Mesenchymal stem cell (in vitro differentiated cells and primary cell): ENCODE data around the gene ACE.

Source experiments
- DNase-seq: peaks from one replicate; pipeline ENCODE4 v3.0.0-alpha.2; 2013
- H2AFZ ChIP-seq: one replicate; pipeline ENCODE4 v1.6.1; 2013; ENCODE audit warnings: low read depth, mild to moderate bottlenecking, control low read depth, inconsistent platforms, low read length, moderate library complexity
- H2AK5ac ChIP-seq: 2 replicates; pipeline ENCODE4 v1.6.1; 2013; ENCODE audit warnings: low read length, moderate library complexity, mild to moderate bottlenecking, inconsistent platforms; ENCODE audit not compliant: severe bottlenecking
- H2BK120ac ChIP-seq: one replicate; pipeline ENCODE4 v1.6.1; 2013; ENCODE audit warnings: low read depth, mild to moderate bottlenecking, inconsistent platforms, low read length, moderate library complexity
- H2BK12ac ChIP-seq, 2 experiments: one replicate each; pipeline ENCODE4 v1.6.1; 2013; ENCODE audit warnings: inconsistent platforms in 2 of 2, low read length in 2 of 2, mild to moderate bottlenecking in 2 of 2, moderate library complexity in 2 of 2, control low read depth in 1 of 2
- H2BK15ac ChIP-seq: one replicate; pipeline ENCODE4 v1.6.1; 2013; ENCODE audit warnings: mild to moderate bottlenecking, low read depth, inconsistent platforms; ENCODE audit not compliant: poor library complexity, severe bottlenecking
- H2BK5ac ChIP-seq: 2 replicates; pipeline ENCODE4 v1.6.1; 2013; ENCODE audit warnings: low read depth, mild to moderate bottlenecking, low read length, control low read depth, inconsistent platforms; ENCODE audit not compliant: poor library complexity, severe bottlenecking
- H3K14ac ChIP-seq, 2 experiments: one replicate each; pipeline ENCODE4 v1.6.1; 2013; ENCODE audit warnings: inconsistent platforms in 2 of 2, low read length in 2 of 2, control low read depth in 1 of 2, mild to moderate bottlenecking in 1 of 2, moderate library complexity in 1 of 2
- H3K18ac ChIP-seq, 2 experiments: one replicate each; pipeline ENCODE4 v1.6.1; 2013; ENCODE audit warnings: inconsistent platforms in 2 of 2, low read length in 2 of 2, control low read depth in 1 of 2, low read depth in 1 of 2, mild to moderate bottlenecking in 1 of 2
- H3K23ac ChIP-seq, 2 experiments: one replicate each; pipeline ENCODE4 v1.6.1; 2013; ENCODE audit warnings: inconsistent platforms in 2 of 2, low read length in 2 of 2, mild to moderate bottlenecking in 2 of 2, moderate library complexity in 2 of 2, control low read depth in 1 of 2
- H3K27ac ChIP-seq: 2 replicates; pipeline ENCODE4 v1.5.1; 2013; ENCODE audit warnings: mild to moderate bottlenecking, moderate library complexity, low read length, control low read depth, inconsistent platforms; ENCODE audit not compliant: poor library complexity, severe bottlenecking
- H3K27me3 ChIP-seq, 2 experiments: 2 replicates each; pipeline versions ENCODE4 v1.6.1 to v1.7.0; 2013; ENCODE audit warnings: low read length in 2 of 2, mild to moderate bottlenecking in 2 of 2, moderate library complexity in 2 of 2, control low read depth in 1 of 2, inconsistent platforms in 1 of 2; ENCODE audit not compliant: control insufficient read depth in 1 of 2, insufficient read depth in 1 of 2
- H3K36me3 ChIP-seq, 2 experiments: 2 replicates each; pipeline versions ENCODE4 v1.6.1 to v1.7.0; 2013; ENCODE audit warnings: low read length in 2 of 2, control low read depth in 1 of 2, inconsistent platforms in 1 of 2, low read depth in 1 of 2, mild to moderate bottlenecking in 1 of 2; ENCODE audit not compliant: insufficient read depth in 2 of 2, control insufficient read depth in 1 of 2
- H3K4ac ChIP-seq, 2 experiments: one replicate each; pipeline ENCODE4 v1.6.1; 2013; ENCODE audit warnings: inconsistent platforms in 2 of 2, low read length in 2 of 2, mild to moderate bottlenecking in 2 of 2, moderate library complexity in 2 of 2, control low read depth in 1 of 2, low read depth in 1 of 2
- H3K4me1 ChIP-seq: 2 replicates; pipeline ENCODE4 v1.6.1; 2013; ENCODE audit warnings: low read depth, low read length, control low read depth; ENCODE audit not compliant: control insufficient read depth, insufficient read depth
- H3K4me2 ChIP-seq: 2 replicates; pipeline ENCODE4 v1.6.1; 2013; ENCODE audit warnings: low read length, mild to moderate bottlenecking, inconsistent platforms; ENCODE audit not compliant: poor library complexity, severe bottlenecking
- H3K4me3 ChIP-seq, 2 experiments: 2 replicates each; pipeline versions ENCODE4 v1.5.1 to v1.7.0; 2013; ENCODE audit warnings: low read length in 2 of 2, mild to moderate bottlenecking in 2 of 2, control low read depth in 1 of 2, low read depth in 1 of 2; ENCODE audit not compliant: insufficient read depth in 1 of 2
- H3K79me1 ChIP-seq: replicated peaks from 2 replicates; pipeline ENCODE4 v1.6.1; 2013; ENCODE audit warnings: mild to moderate bottlenecking, control low read depth, low read length, inconsistent platforms; ENCODE audit not compliant: poor library complexity, severe bottlenecking
- H3K9ac ChIP-seq: 2 replicates; pipeline ENCODE4 v1.7.0; 2013; ENCODE audit warnings: mild to moderate bottlenecking, low read length, moderate library complexity
- H3K9me3 ChIP-seq: 2 replicates; pipeline ENCODE4 v1.7.0; 2013; ENCODE audit warnings: mild to moderate bottlenecking, low read length; ENCODE audit not compliant: control insufficient read depth
- H4K8ac ChIP-seq: one replicate; pipeline ENCODE4 v1.6.1; 2013; ENCODE audit warnings: inconsistent platforms, mild to moderate bottlenecking, low read length, moderate library complexity
- H4K91ac ChIP-seq: one replicate; pipeline ENCODE4 v1.6.1; 2013; ENCODE audit warnings: mild to moderate bottlenecking, low read length, inconsistent platforms
- WGBS: methylation state at CpG from one replicate; pipeline ENCODE4 v1.1.7; 2013; ENCODE audit warnings: mixed read lengths; 5-methylcytosine and 5-hydroxymethylcytosine counted together

ACE gene

GRCh38 chr17:63454915-63455314, 21.9 kb upstream of the ACE start:
- no peak overlapping the region for H3K9ac ChIP-seq
- no peak overlapping the region for H2AFZ ChIP-seq
- H2BK120ac ChIP-seq = no peak overlapping the region
- H4K8ac ChIP-seq = no peak overlapping the region
- H4K91ac ChIP-seq = no peak overlapping the region
- H2BK15ac ChIP-seq = no peak overlapping the region
- H3K4me1 ChIP-seq = no peaks in the 10 kb centered on the region
- no peak overlapping the region for H3K18ac ChIP-seq
- no peaks in the 10 kb centered on the region for H3K36me3 ChIP-seq
- H3K9me3 ChIP-seq = no peaks in the 10 kb centered on the region
- no peak overlapping the region for H3K27ac ChIP-seq
- H2AK5ac ChIP-seq = no peak overlapping the region
- H2BK12ac ChIP-seq = no peak overlapping the region
- no peak overlapping the region for H3K23ac ChIP-seq
- no peak overlapping the region for H2BK5ac ChIP-seq
- H3K4ac ChIP-seq = no peak overlapping the region
- no peak overlapping the region for H3K4me3 ChIP-seq
- 62% methylated on average over 5 of the region's 5 CpGs for WGBS
- H3K79me1 ChIP-seq = no peaks in the 10 kb centered on the region
- peak overlapping the region in 1 of 2 experiments; percentile 29 for H3K14ac ChIP-seq
- DNase-seq = no peak
- peaks cover 10 to 24% of the 10 kb centered on the region in 2 experiments for H3K27me3 ChIP-seq
- H3K4me2 ChIP-seq = no peak overlapping the region

GRCh38 chr17:63455417-63455816, 21.4 kb upstream of the ACE start:
- H2BK15ac ChIP-seq = no peak overlapping the region
- no peak overlapping the region for H3K9ac ChIP-seq
- no peaks in the 10 kb centered on the region for H3K4me1 ChIP-seq
- no peak overlapping the region for H3K14ac ChIP-seq
- H3K23ac ChIP-seq = no peak overlapping the region
- H2AK5ac ChIP-seq = no peak overlapping the region
- H3K4ac ChIP-seq = no peak overlapping the region
- H2AFZ ChIP-seq = no peak overlapping the region
- no peak overlapping the region for H3K4me3 ChIP-seq
- no peak overlapping the region for H2BK12ac ChIP-seq
- WGBS = 87% methylated on average over 4 of the region's 4 CpGs
- no peak overlapping the region for H3K4me2 ChIP-seq
- no peak overlapping the region for H3K27ac ChIP-seq
- no peaks in the 10 kb centered on the region for H3K79me1 ChIP-seq
- no peak overlapping the region for H2BK120ac ChIP-seq
- peaks cover 10 to 24% of the 10 kb centered on the region in 2 experiments for H3K27me3 ChIP-seq
- no peak overlapping the region for H4K91ac ChIP-seq
- DNase-seq = no peak
- H3K36me3 ChIP-seq = no peaks in the 10 kb centered on the region
- H3K9me3 ChIP-seq = no peaks in the 10 kb centered on the region
- H4K8ac ChIP-seq = no peak overlapping the region
- H3K18ac ChIP-seq = no peak overlapping the region
- H2BK5ac ChIP-seq = no peak overlapping the region

- Histone ChIP-seq H3K36me3 (no peaks in the 10 kb centered on the region), H2AK5ac (no peak overlapping the region), H2BK120ac (no peak overlapping the region), H3K23ac (no peak overlapping the region), H2BK12ac (peak overlapping the region in 1 of 2 experiments; percentile 10), H3K27ac (no peak overlapping the region), H3K14ac (peak overlapping the region in 1 of 2 experiments; percentile 8), H3K4me1 (no peaks in the 10 kb centered on the region), H3K27me3 (peaks cover 0 to 7% of the 10 kb centered on the region in 2 experiments), H2AFZ (no peak overlapping the region), H4K91ac (no peak overlapping the region), H3K79me1 (no peaks in the 10 kb centered on the region), H2BK5ac (no peak overlapping the region), H2BK15ac (no peak overlapping the region), H3K4ac (no peak overlapping the region), H4K8ac (no peak overlapping the region), H3K18ac (no peak overlapping the region), H3K9ac (no peak overlapping the region), H3K4me2 (no peak overlapping the region), H3K4me3 (no peak overlapping the region), H3K9me3 (no peaks in the 10 kb centered on the region)
- no peak for DNase-seq
- 100% methylated on average over 1 of the region's 4 CpGs for WGBS
Observed at GRCh38 chr17:63458478-63458877, 18.4 kb upstream of the ACE start.

GRCh38 chr17:63460018-63460417, 16.8 kb upstream of the ACE start:
- H2AK5ac ChIP-seq = no peak overlapping the region
- H2BK15ac ChIP-seq = no peak overlapping the region
- no peak overlapping the region for H3K4me3 ChIP-seq
- H2BK12ac ChIP-seq = peak overlapping the region; percentile 59 to 60
- H3K4me1 ChIP-seq = no peaks in the 10 kb centered on the region
- H3K4ac ChIP-seq = peak overlapping the region in 1 of 2 experiments; percentile 61
- peaks cover 0 to 8% of the 10 kb centered on the region in 2 experiments for H3K27me3 ChIP-seq
- H4K8ac ChIP-seq = no peak overlapping the region
- H3K27ac ChIP-seq = no peak overlapping the region
- no peaks in the 10 kb centered on the region for H3K79me1 ChIP-seq
- peak overlapping the region; percentile 85 for H3K9ac ChIP-seq
- peak overlapping the region; percentile 23 to 46 for H3K18ac ChIP-seq
- peak; percentile 25 for DNase-seq
- no peak overlapping the region for H2BK5ac ChIP-seq
- no peak overlapping the region for H3K14ac ChIP-seq
- no peak overlapping the region for H2AFZ ChIP-seq
- H3K23ac ChIP-seq = no peak overlapping the region
- no peaks in the 10 kb centered on the region for H3K36me3 ChIP-seq
- H3K4me2 ChIP-seq = no peak overlapping the region
- H3K9me3 ChIP-seq = no peaks in the 10 kb centered on the region
- WGBS = 70% methylated on average over 8 of the region's 9 CpGs
- H4K91ac ChIP-seq = no peak overlapping the region
- no peak overlapping the region for H2BK120ac ChIP-seq
